SK-N-MC (cell line): ENCODE results near the gene EMSY.

ENCODE experiments used
- EZH2 ChIP-seq: fragments of 200-600 bp; sonication (generic); IDR thresholded peaks from one replicate; pipeline ENCODE4 v1.6.1; 2017; ENCODE audit warnings: antibody characterized with exemption
- POLR2AphosphoS5 ChIP-seq: IDR thresholded peaks from 2 replicates; pipeline ENCODE4 v1.6.1; 2012; ENCODE audit warnings: mild to moderate bottlenecking, low read depth, low read length, borderline replicate concordance

DNA sequence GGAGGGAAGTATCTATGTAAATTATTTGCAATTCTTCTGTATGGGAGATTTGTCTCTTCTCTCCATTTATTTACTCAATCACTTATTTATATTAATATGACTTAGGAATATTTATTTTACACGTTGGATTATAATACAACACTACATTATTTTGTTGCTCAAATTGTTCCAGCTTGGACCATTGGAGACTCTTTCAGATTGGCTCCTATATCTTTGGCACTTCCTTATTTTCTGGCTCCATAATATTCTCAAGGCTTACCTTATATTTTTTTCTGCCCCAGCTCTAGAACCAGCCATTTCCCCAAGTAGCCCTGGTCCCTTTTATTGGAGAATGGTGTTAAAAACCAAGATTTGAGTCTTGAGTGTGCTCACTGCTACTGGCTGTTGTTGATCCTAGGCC is 123.8 kb downstream of the EMSY start:
- no peak for TF ChIP-seq POLR2AphosphoS5
- no peak for TF ChIP-seq EZH2
